HepG2 (cell line): ENCODE results near the gene THBS1.

ENCODE experiments used
- CHCHD3 ChIP-seq: sonication (generic); formaldehyde crosslinking; IDR thresholded peaks from 2 replicates; pipeline ENCODE4 v1.8.0; 2022; ENCODE audit warnings: mild to moderate bottlenecking, missing genetic modification reagents, moderate library complexity
- IRX3 ChIP-seq: sonication (generic); formaldehyde crosslinking; IDR thresholded peaks from 2 replicates; pipeline ENCODE4 v1.8.1; 2023; ENCODE audit warnings: mild to moderate bottlenecking, low read depth, missing genetic modification reagents, borderline replicate concordance
- KDM5B ChIP-seq: sonication (generic); formaldehyde crosslinking; IDR thresholded peaks from 2 replicates; pipeline ENCODE4 v1.4.0; 2020; ENCODE audit warnings: missing genetic modification reagents, mild to moderate bottlenecking, borderline replicate concordance
- POLR2AphosphoS5 ChIP-seq: IDR thresholded peaks from 2 replicates; pipeline ENCODE4 v1.6.1; 2012; ENCODE audit warnings: low read depth, low read length
- SIN3A ChIP-seq: IDR thresholded peaks from 2 replicates; pipeline ENCODE4 v1.6.1; 2011; ENCODE audit warnings: low read depth, mild to moderate bottlenecking, control low read depth, low read length, borderline replicate concordance
- TF ChIP-seq, protein P1 (sequence below): sonication (generic); formaldehyde crosslinking; IDR thresholded peaks from 2 replicates; pipeline ENCODE4 v1.4.0; 2020; ENCODE audit warnings: missing genetic modification reagents

DNA sequence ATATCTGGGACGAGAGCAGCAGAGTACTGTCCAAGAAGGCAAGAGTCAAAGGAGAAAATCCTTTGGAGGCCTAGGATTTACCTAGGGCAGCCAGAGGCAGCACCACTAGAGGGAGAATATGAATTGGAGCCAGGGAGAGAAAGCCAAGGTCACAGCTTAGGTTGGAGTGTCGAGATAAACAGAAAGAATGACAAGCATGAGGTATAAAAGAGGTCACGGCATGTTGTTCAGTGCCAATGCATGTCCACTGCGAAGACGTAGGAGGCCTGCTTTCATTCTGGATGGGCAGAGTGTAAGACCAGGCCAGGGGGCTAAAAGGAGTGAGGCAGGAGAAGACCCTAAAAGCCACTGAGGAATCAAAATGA, 47.2 kb downstream of the THBS1 start:
- TF ChIP-seq KDM5B (CRISPR knock-in tag) (no peak), IRX3 (CRISPR knock-in tag) (no peak), SIN3A (no peak), CHCHD3 (no peak), POLR2AphosphoS5 (no peak)
- TF ChIP-seq, protein P1, sequence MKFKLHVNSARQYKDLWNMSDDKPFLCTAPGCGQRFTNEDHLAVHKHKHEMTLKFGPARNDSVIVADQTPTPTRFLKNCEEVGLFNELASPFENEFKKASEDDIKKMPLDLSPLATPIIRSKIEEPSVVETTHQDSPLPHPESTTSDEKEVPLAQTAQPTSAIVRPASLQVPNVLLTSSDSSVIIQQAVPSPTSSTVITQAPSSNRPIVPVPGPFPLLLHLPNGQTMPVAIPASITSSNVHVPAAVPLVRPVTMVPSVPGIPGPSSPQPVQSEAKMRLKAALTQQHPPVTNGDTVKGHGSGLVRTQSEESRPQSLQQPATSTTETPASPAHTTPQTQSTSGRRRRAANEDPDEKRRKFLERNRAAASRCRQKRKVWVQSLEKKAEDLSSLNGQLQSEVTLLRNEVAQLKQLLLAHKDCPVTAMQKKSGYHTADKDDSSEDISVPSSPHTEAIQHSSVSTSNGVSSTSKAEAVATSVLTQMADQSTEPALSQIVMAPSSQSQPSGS (CRISPR knock-in tag) = no peak
